ENCODE measurements around the gene SERPINA4. TPM values are rescaled to one million over a fixed set of nuclear protein-coding genes. Genes with fewer than 3 reads are reported as not detected.

SERPINA4 gene
- total RNA-seq, 1 experiment from 2014 or later = not detected

DNA sequence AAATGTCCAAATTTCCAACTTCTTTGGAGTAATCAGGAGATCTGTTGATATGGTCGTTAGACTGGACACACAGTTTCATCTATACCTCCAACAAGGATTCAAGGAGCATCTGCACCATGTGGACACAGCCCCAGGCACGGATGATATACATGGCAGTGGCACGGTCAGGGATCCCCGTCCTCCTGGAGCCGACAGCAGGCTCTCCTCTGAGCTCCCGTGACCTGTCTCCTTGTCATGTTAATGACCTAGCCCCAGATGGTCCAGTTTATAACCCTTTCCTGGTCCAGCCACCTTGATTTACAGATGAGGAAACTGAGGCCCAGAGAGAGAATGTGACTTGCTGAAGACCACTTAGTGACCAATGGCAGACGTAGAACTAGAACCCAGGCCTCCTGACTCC is 16.5 kb upstream of the SERPINA4 start:
- ChIA-PET POLR2A (ENCODE audit: unreplicated experiment) (no interaction called here), CTCF (no interaction called here)
- Histone ChIP-seq H3F3A (ENCODE audit: insufficient read depth, low read depth) (no peaks in the 10 kb centered on the region), H3K4me3 (no peak overlapping the region), H3K4me2 (no peak overlapping the region), H3K4me1 (replicated peaks; ENCODE audit: insufficient read depth) (no peaks in the 10 kb centered on the region), H3K9me3 (ENCODE audit: insufficient read depth, low read depth) (no peaks in the 10 kb centered on the region), H3K27me3 (ENCODE audit: insufficient read depth, low read depth) (no peaks in the 10 kb centered on the region; the same call in 1 of the 2 replicates), H3K79me2 (ENCODE audit: low read depth) (no peaks in the 10 kb centered on the region), H3K36me3 (ENCODE audit: low read depth) (no peaks in the 10 kb centered on the region), H2AFZ (no peak overlapping the region), H4K20me1 (ENCODE audit: insufficient read depth) (no peaks in the 10 kb centered on the region), H3K9me2 (ENCODE audit: insufficient read depth) (no peaks in the 10 kb centered on the region), H3K27ac (no peak overlapping the region)
- no peak for DNase-seq
- no peak for TF ChIP-seq EZH2 (IDR thresholded peaks at IDR 0.05; ENCODE audit: low read depth)
- TF ChIP-seq, protein P1, sequence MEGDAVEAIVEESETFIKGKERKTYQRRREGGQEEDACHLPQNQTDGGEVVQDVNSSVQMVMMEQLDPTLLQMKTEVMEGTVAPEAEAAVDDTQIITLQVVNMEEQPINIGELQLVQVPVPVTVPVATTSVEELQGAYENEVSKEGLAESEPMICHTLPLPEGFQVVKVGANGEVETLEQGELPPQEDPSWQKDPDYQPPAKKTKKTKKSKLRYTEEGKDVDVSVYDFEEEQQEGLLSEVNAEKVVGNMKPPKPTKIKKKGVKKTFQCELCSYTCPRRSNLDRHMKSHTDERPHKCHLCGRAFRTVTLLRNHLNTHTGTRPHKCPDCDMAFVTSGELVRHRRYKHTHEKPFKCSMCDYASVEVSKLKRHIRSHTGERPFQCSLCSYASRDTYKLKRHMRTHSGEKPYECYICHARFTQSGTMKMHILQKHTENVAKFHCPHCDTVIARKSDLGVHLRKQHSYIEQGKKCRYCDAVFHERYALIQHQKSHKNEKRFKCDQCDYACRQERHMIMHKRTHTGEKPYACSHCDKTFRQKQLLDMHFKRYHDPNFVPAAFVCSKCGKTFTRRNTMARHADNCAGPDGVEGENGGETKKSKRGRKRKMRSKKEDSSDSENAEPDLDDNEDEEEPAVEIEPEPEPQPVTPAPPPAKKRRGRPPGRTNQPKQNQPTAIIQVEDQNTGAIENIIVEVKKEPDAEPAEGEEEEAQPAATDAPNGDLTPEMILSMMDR (conservative IDR thresholded peaks at IDR 0.05) = no peak
- intact Hi-C loops (cut with micrococcal nuclease; ENCODE audit: unreplicated experiment) = no loop called here
- no TSS peak for BruUV-seq (replicated peaks)

DNA sequence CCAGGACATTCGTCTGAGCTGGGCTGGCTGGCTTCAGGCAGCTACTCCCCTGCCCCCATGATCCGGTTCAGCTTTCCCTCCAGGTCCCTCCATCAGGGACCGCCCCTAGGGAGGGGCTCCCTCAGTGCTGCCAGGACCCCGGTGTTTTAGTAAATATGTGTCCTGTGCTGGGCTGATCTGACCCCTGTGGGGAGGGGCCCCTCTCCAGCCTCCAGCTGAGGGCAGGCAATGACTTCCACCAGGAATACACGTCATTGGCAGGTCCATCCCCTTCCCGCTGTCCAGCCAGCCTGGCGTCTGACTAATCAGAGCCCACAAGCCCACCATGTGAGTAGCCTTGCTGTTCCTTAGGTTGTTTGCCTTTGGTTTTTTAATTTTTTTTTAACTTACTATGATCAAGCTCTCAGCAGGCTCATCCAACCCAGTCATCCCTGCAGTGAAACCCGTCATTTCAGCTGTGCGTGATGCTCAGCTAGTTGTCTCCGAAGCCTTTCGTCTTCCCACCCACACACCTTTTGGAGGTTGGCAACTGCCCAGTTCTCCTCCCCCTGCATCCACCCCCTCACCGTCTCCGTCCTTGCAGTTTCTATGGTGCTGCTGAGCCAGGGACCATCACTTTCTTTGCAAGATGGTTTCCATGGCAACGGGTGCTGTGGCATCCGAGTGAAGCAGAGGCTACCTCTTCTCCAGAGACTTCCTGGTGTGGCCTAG is 16.0 kb upstream of the SERPINA4 start:
- BruUV-seq (replicated peaks) = no TSS peak
- H3K27ac ChIP-seq = no peak overlapping the region
- no peak for DNase-seq
- no peaks in the 10 kb centered on the region for H3K36me3 ChIP-seq (ENCODE audit: low read depth)
- no peak overlapping the region for H2AFZ ChIP-seq
- H4K20me1 ChIP-seq (ENCODE audit: insufficient read depth) = no peaks in the 10 kb centered on the region
- TF ChIP-seq, protein P1 (conservative IDR thresholded peaks at IDR 0.05) = no peak
- TF ChIP-seq EZH2 (IDR thresholded peaks at IDR 0.05; ENCODE audit: low read depth) = no peak
- H3K4me3 ChIP-seq = no peak overlapping the region
- H3K9me2 ChIP-seq (ENCODE audit: insufficient read depth) = no peaks in the 10 kb centered on the region
- no peaks in the 10 kb centered on the region for H3F3A ChIP-seq (ENCODE audit: insufficient read depth, low read depth)
- H3K27me3 ChIP-seq (ENCODE audit: insufficient read depth, low read depth) = no peaks in the 10 kb centered on the region; the same call in 1 of the 2 replicates
- no peak overlapping the region for H3K4me2 ChIP-seq
- no peaks in the 10 kb centered on the region for H3K9me3 ChIP-seq (ENCODE audit: insufficient read depth, low read depth)
- ChIA-PET POLR2A (ENCODE audit: unreplicated experiment) (no interaction called here), CTCF (no interaction called here)
- H3K4me1 ChIP-seq (replicated peaks; ENCODE audit: insufficient read depth) = no peaks in the 10 kb centered on the region
- intact Hi-C loops (cut with micrococcal nuclease; ENCODE audit: unreplicated experiment) = no loop called here
- H3K79me2 ChIP-seq (ENCODE audit: low read depth) = no peaks in the 10 kb centered on the region

DNA sequence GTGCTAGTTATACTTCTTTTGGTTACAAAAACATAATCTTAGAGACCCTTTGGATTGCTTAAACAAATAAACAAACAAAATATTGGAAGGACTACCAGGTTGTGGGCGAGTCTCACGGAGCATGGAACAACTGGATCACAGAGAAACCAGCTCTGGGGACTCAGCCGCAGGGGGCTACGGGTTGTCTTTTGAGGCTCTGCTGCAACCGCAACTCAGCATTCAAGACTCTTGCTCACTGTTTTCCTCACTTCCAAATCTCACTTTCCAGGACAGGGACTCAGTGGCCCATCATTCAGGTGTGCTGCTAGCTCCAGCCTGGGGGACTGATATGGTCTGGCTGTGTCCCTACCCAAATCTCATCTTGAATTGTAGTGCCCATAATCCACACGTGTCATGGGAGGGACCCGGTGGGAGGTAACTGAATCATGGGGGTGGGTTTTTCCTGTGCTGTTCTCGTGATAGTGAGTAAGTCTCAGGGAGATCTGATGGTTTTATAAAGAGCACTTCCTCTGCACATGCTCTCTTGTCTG is 14.0 kb upstream of the SERPINA4 start:
- no peaks in the 10 kb centered on the region for H3K9me2 ChIP-seq (ENCODE audit: insufficient read depth)
- no peaks in the 10 kb centered on the region for H3K36me3 ChIP-seq (ENCODE audit: low read depth)
- no peak overlapping the region for H3K4me2 ChIP-seq
- H3F3A ChIP-seq (ENCODE audit: insufficient read depth, low read depth) = no peaks in the 10 kb centered on the region
- intact Hi-C loops (cut with micrococcal nuclease; ENCODE audit: unreplicated experiment) = no loop called here
- BruUV-seq (replicated peaks) = no TSS peak
- no peaks in the 10 kb centered on the region for H3K4me1 ChIP-seq (replicated peaks; ENCODE audit: insufficient read depth)
- TF ChIP-seq EZH2 (IDR thresholded peaks at IDR 0.05; ENCODE audit: low read depth) = no peak
- TF ChIP-seq, protein P1 (conservative IDR thresholded peaks at IDR 0.05) = no peak
- no peaks in the 10 kb centered on the region for H4K20me1 ChIP-seq (ENCODE audit: insufficient read depth)
- H2AFZ ChIP-seq = no peak overlapping the region
- ChIA-PET POLR2A (ENCODE audit: unreplicated experiment) (no interaction called here), CTCF (no interaction called here)
- no peaks in the 10 kb centered on the region for H3K79me2 ChIP-seq (ENCODE audit: low read depth)
- no peak overlapping the region for H3K27ac ChIP-seq
- no peak overlapping the region for H3K4me3 ChIP-seq
- no peak for DNase-seq
- H3K27me3 ChIP-seq (ENCODE audit: insufficient read depth, low read depth) = no peaks in the 10 kb centered on the region
- H3K9me3 ChIP-seq (ENCODE audit: insufficient read depth, low read depth) = no peaks in the 10 kb centered on the region

Measured in PC-9 (cell line).